ENCODE results near the gene LY86.
"Not testable (repeated sequence)": the region's sequence is repeated elsewhere in the genome, so short reads cannot be mapped to it uniquely, and the experiment has no call there.

LY86 gene

GRCh38 chr6:6654599-6655575, 66.4 kb downstream of the LY86 start:
- DNase-seq (ENCODE audit: low read depth in 2 of 2), result peak in 1 of 2 donors; percentile 30

GRCh38 chr6:6655805-6656251, 67.3 kb downstream of the LY86 start:
- DNase-seq (ENCODE audit: low read depth in 2 of 2), result no peak

GRCh38 chr6:6656287-6656686, 67.8 kb downstream of the LY86 start:
- DNase-seq (ENCODE audit: low read depth in 2 of 2), result no peak

GRCh38 chr6:6657085-6657819, 68.7 kb downstream of the LY86 start:
- no peak for DNase-seq (ENCODE audit: low read depth in 2 of 2)

- no peak for DNase-seq (ENCODE audit: low read depth in 2 of 2)
Observed at GRCh38 chr6:6657820-6658217, 69.3 kb downstream of the LY86 start.

GRCh38 chr6:6659600-6660327, 71.2 kb downstream of the LY86 start:
- DNase-seq (ENCODE audit: low read depth in 2 of 2), result no peak

GRCh38 chr6:6660339-6661045, 72.0 kb downstream of the LY86 start:
- no peak for DNase-seq (ENCODE audit: low read depth in 2 of 2)

- no peak for DNase-seq (ENCODE audit: low read depth in 2 of 2)
Observed at GRCh38 chr6:6661191-6661590, 72.7 kb downstream of the LY86 start.

GRCh38 chr6:6661684-6662083, 73.2 kb downstream of the LY86 start:
- DNase-seq (ENCODE audit: low read depth in 2 of 2), result no peak

- DNase-seq (ENCODE audit: low read depth in 2 of 2), result no peak
Observed at GRCh38 chr6:6663421-6664135, 75.1 kb downstream of the LY86 start.

GRCh38 chr6:6665555-6666243, 77.2 kb downstream of the LY86 start:
- no peak for DNase-seq (ENCODE audit: low read depth in 2 of 2)

- DNase-seq (ENCODE audit: low read depth in 2 of 2), result not testable (repeated sequence)
Observed at GRCh38 chr6:6670150-6670549, 81.6 kb downstream of the LY86 start.

- no peak for DNase-seq (ENCODE audit: low read depth in 2 of 2)
Observed at GRCh38 chr6:6674872-6675271, 86.4 kb downstream of the LY86 start.

- DNase-seq (ENCODE audit: low read depth in 2 of 2), result peak; percentile 58 to 76
Observed at GRCh38 chr6:6676910-6677441, 88.5 kb downstream of the LY86 start.

GRCh38 chr6:6678185-6678671, 89.7 kb downstream of the LY86 start:
- DNase-seq (ENCODE audit: low read depth in 2 of 2), result no peak

- DNase-seq (ENCODE audit: low read depth in 2 of 2), result no peak
Observed at GRCh38 chr6:6678811-6679210, 90.3 kb downstream of the LY86 start.

- no peak for DNase-seq (ENCODE audit: low read depth in 2 of 2)
Observed at GRCh38 chr6:6679633-6680032, 91.1 kb downstream of the LY86 start.

GRCh38 chr6:6680526-6680925, 92.0 kb downstream of the LY86 start:
- DNase-seq (ENCODE audit: low read depth in 2 of 2), result no peak

GRCh38 chr6:6681075-6681849, 92.7 kb downstream of the LY86 start:
- no peak for DNase-seq (ENCODE audit: low read depth in 2 of 2)
